HepG2 (cell line): ENCODE data around the gene UBE3A. TPM values are rescaled to one million over a fixed set of nuclear protein-coding genes. Genes with fewer than 3 reads are reported as not detected.

Source experiments
- ATAC-seq: fragments of 200-7000 bp; cut with Tn5 transposase; 3 replicates; pipeline ENCODE4 v1.9.1; 2020; ENCODE audit warnings: mild to moderate bottlenecking, moderate library complexity
- BruUV-seq: library from RNA; stranded (reverse); fragments of 400-500 nt; replicated peaks from 2 replicates; lab custom pipeline; 2021; lab: Mats Ljungman, UMichigan
- CTCF ChIA-PET: fragments of 300-600 bp; formaldehyde crosslinking; extraction: SDS; loops from one replicate; lab custom pipeline; 2021; ENCODE audit warnings: low total read pairs, inconsistent platforms, low intra/inter-chr PET ratio; lab: Yijun Ruan, JAX
- POLR2A ChIA-PET: fragments of 350-600 bp; sonication (Branson Sonifier 250); formaldehyde crosslinking; loops from one replicate; lab custom pipeline; 2020; ENCODE audit warnings: antibody characterized with exemption, inconsistent platforms; lab: Yijun Ruan, JAX
- DNase-seq: peaks from one replicate; pipeline ENCODE4 v3.0.0-alpha.2; 2015; ENCODE audit warnings: low spot score
- FAIRE-seq: peaks from 3 replicates; lab custom pipeline; 2011; peaks lifted over from hg19 to GRCh38; lab: Jason Lieb, UNC
- H2AFZ ChIP-seq: one replicate; pipeline ENCODE4 v1.6.1; 2011; ENCODE audit warnings: low read length, inconsistent platforms
- H3K27ac ChIP-seq: fragments of 300-600 bp; 3 replicates; pipeline ENCODE4 v1.8.0; 2011; ENCODE audit warnings: mixed run types, mild to moderate bottlenecking, mixed read lengths, low read length, inconsistent platforms; ENCODE audit not compliant: insufficient read depth; ENCODE audit errors: extremely low read length
- H3K27me3 ChIP-seq, 2 experiments: fragments of 200-600 bp in 1 of 2; 2 replicates in 1 of 2; 3 replicates in 1 of 2; pipeline versions ENCODE4 v1.6.0 to v1.8.0; 2011; ENCODE audit warnings: low read length in 2 of 2, mild to moderate bottlenecking in 2 of 2, moderate library complexity in 2 of 2, inconsistent platforms in 1 of 2; ENCODE audit not compliant: insufficient read depth in 2 of 2, control insufficient read depth in 1 of 2
- H3K36me3 ChIP-seq, 2 experiments: fragments of 200-600 bp in 1 of 2; replicated peaks in 1 of 2; 2 replicates in 1 of 2; 3 replicates in 1 of 2; pipeline versions ENCODE4 v1.5.1 to v1.8.0; 2011; ENCODE audit warnings: low read length in 2 of 2, inconsistent platforms in 1 of 2; ENCODE audit not compliant: insufficient read depth in 2 of 2, control insufficient read depth in 1 of 2
- H3K4me1 ChIP-seq: 2 replicates; pipeline ENCODE4 v1.5.1; 2012; ENCODE audit warnings: low read length, inconsistent platforms; ENCODE audit not compliant: insufficient read depth
- H3K4me2 ChIP-seq: 2 replicates; pipeline ENCODE4 v1.6.0; 2011; ENCODE audit warnings: low read depth, low read length, inconsistent platforms
- H3K4me3 ChIP-seq, 3 experiments: fragments of 200-600 bp in 1 of 3; sonication (generic), shearing (Covaris generic) in 1 of 3; replicated peaks in 1 of 3; 2 replicates each; pipeline ENCODE4 v1.5.1; 2011 to 2016; ENCODE audit warnings: low read length in 3 of 3, inconsistent platforms in 2 of 3, low read depth in 2 of 3, mild to moderate bottlenecking in 2 of 3, control low read depth in 1 of 3, mixed read lengths in 1 of 3; ENCODE audit not compliant: insufficient read depth in 1 of 3
- H3K79me2 ChIP-seq: one replicate; pipeline ENCODE4 v1.6.1; 2011; ENCODE audit warnings: low read length, inconsistent platforms; ENCODE audit not compliant: insufficient read depth
- H3K9ac ChIP-seq: 2 replicates; pipeline ENCODE4 v1.6.0; 2011; ENCODE audit warnings: mild to moderate bottlenecking, low read depth, low read length, inconsistent platforms; ENCODE audit not compliant: insufficient read depth
- H3K9me3 ChIP-seq: 2 replicates; pipeline ENCODE4 v1.5.1; 2012; ENCODE audit warnings: mild to moderate bottlenecking, low read length
- H4K20me1 ChIP-seq: 2 replicates; pipeline ENCODE4 v1.6.0; 2011; ENCODE audit warnings: inconsistent platforms, mild to moderate bottlenecking, low read length, moderate library complexity; ENCODE audit not compliant: insufficient read depth
- KLF15 ChIP-seq: sonication (generic); formaldehyde crosslinking; IDR thresholded peaks from 2 replicates; pipeline ENCODE4 v1.8.1; 2023; ENCODE audit warnings: borderline replicate concordance, mild to moderate bottlenecking, inconsistent platforms, missing genetic modification reagents, mixed read lengths
- RBFOX2 ChIP-seq: fragments of 200-400 bp; formaldehyde crosslinking; IDR thresholded peaks from 2 replicates; pipeline ENCODE4 v1.6.1; 2017; ENCODE audit warnings: low read depth, mild to moderate bottlenecking, low read length
- ZBTB20 ChIP-seq: sonication (generic); formaldehyde crosslinking; IDR thresholded peaks from 2 replicates; pipeline ENCODE4 v1.8.1; 2023; ENCODE audit warnings: missing genetic modification reagents, low read depth, mild to moderate bottlenecking, borderline replicate concordance
- ZBTB42 ChIP-seq: sonication (generic); formaldehyde crosslinking; IDR thresholded peaks from 2 replicates; pipeline ENCODE4 v1.5.0; 2020; ENCODE audit warnings: mild to moderate bottlenecking, missing genetic modification reagents
- ZFP91 ChIP-seq: sonication (generic); formaldehyde crosslinking; IDR thresholded peaks from 2 replicates; pipeline ENCODE4 v1.9.0; 2022; ENCODE audit warnings: missing genetic modification reagents, mild to moderate bottlenecking, borderline replicate concordance
- ZNF432 ChIP-seq: sonication (generic); formaldehyde crosslinking; IDR thresholded peaks from 2 replicates; pipeline ENCODE4 v1.5.0; 2020; ENCODE audit warnings: missing genetic modification reagents, mild to moderate bottlenecking, borderline replicate concordance
- ZNF468 ChIP-seq: sonication (generic); formaldehyde crosslinking; IDR thresholded peaks from 2 replicates; pipeline ENCODE4 v1.8.0; 2022; ENCODE audit warnings: mild to moderate bottlenecking, moderate library complexity, missing genetic modification reagents
- ZNF496 ChIP-seq: sonication (generic); formaldehyde crosslinking; IDR thresholded peaks from 2 replicates; pipeline ENCODE4 v1.8.1; 2023; ENCODE audit warnings: mild to moderate bottlenecking, moderate library complexity, missing genetic modification reagents; ENCODE audit not compliant: insufficient replicate concordance
- ZSCAN31 ChIP-seq: sonication (generic); formaldehyde crosslinking; IDR thresholded peaks from 2 replicates; pipeline ENCODE4 v1.5.0; 2020; ENCODE audit warnings: low read depth, mild to moderate bottlenecking, missing genetic modification reagents
- WGBS: methylation state at CpG from one replicate; pipeline ENCODE4 v1.1.6; 2017; ENCODE audit warnings: low lambda C conversion rate; 5-methylcytosine and 5-hydroxymethylcytosine counted together
- in situ Hi-C: cut with HindIII; loops from 2 replicates; pipeline ENCODE4 v1.10.0; 2017; ENCODE audit warnings: low pct_unique_long_range_greater_than_20kb; ENCODE audit not compliant: extremely low pct_ligation_motif_present
- intact Hi-C: fragments of 100-400 bp; cut with micrococcal nuclease; formaldehyde crosslinking; loops from one replicate; pipeline ENCODE4 v1.10.0; 2022; ENCODE audit not compliant: unreplicated experiment
- polyA plus RNA-seq, 8 experiments: library from polyadenylated mRNA; depleted of rRNA in 3 of 8; stranded (reverse) in 7 of 8; unstranded in 1 of 8; fragments of >200 nt; fragmentation: Illumina TruSeq in 4 of 8; extraction: Trizol in 4 of 8; gene quantifications; 2 replicates each; pipeline versions ENCODE4 v1.2.1 to v1.2.3, GENCODE V29; 2011 to 2016; ENCODE audit warnings: low read depth in 4 of 8, missing spikeins in 1 of 8, mixed read lengths in 1 of 8; ENCODE audit not compliant: insufficient read depth in 1 of 8
- total RNA-seq, 5 experiments: library from RNA; depleted of rRNA; stranded (reverse); fragments of >200 nt; fragmentation: Illumina TruSeq; extraction: Trizol; gene quantifications; 2 replicates each; pipeline ENCODE4 v1.2.3, GENCODE V29; 2016; ENCODE audit warnings: low read depth in 1 of 5
- TF ChIP-seq, protein P1 (sequence below): sonication (generic); formaldehyde crosslinking; IDR thresholded peaks from 2 replicates; pipeline ENCODE4 v1.4.0; 2020; ENCODE audit warnings: missing genetic modification reagents

UBE3A gene
- total and polyA plus RNA-seq, 2 of the 13 experiments (the other 11 are each of a cell fraction or from before 2014, with no cell fraction given) = 17.3 to 80.5 TPM

- Histone ChIP-seq H3K4me3 (no peak overlapping the region), H3K9me3 (no peaks in the 10 kb centered on the region), H3K9ac (no peak overlapping the region), H3K4me1 (no peaks in the 10 kb centered on the region), H2AFZ (no peak overlapping the region), H4K20me1 (no peaks in the 10 kb centered on the region), H3K36me3 (peaks cover 0 to 5% of the 10 kb centered on the region in 2 experiments; a peak in 1 of 5 replicates), H3K79me2 (no peaks in the 10 kb centered on the region), H3K27ac (no peak overlapping the region), H3K27me3 (no peaks in the 10 kb centered on the region), H3K4me2 (no peak overlapping the region)
- no peak for FAIRE-seq
- no TSS peak for BruUV-seq
- CTCF ChIA-PET = no interaction called here
- TF ChIP-seq ZBTB20 = no peak
- no peak for TF ChIP-seq ZFP91
- no peak for TF ChIP-seq KLF15 (CRISPR knock-in tag)
- TF ChIP-seq ZNF432 (CRISPR knock-in tag) = no peak
- no peak for TF ChIP-seq ZSCAN31
- TF ChIP-seq, protein P1, sequence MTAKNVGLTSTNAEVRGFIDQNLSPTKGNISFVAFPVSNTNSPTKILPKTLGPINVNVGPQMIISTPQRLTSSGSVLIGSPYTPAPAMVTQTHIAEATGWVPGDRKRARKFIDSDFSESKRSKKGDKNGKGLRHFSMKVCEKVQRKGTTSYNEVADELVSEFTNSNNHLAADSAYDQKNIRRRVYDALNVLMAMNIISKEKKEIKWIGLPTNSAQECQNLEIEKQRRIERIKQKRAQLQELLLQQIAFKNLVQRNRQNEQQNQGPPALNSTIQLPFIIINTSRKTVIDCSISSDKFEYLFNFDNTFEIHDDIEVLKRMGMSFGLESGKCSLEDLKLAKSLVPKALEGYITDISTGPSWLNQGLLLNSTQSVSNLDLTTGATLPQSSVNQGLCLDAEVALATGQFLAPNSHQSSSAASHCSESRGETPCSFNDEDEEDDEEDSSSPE (CRISPR knock-in tag) = no peak
- TF ChIP-seq RBFOX2 = no peak
- no peak for TF ChIP-seq ZNF496
- no peak for TF ChIP-seq ZBTB42 (CRISPR knock-in tag)
- no peak for TF ChIP-seq ZNF468
- in situ Hi-C loops = no loop called here
- POLR2A ChIA-PET = no interaction called here
- DNase-seq = no peak
- intact Hi-C loops = loop anchor here (5.0 kb wide), 1 partner anchor 90 kb away; the partner anchor contains the start of gene UBE3A
- no peak for ATAC-seq
- WGBS = 98% methylated on average over 2 of the region's 2 CpGs
Measured at GRCh38 chr15:25347707-25348106, 91.1 kb downstream of the UBE3A start.
